ENCODE results near the gene VSIR. TPM values are rescaled to one million over a fixed set of nuclear protein-coding genes. Genes with fewer than 3 reads are reported as not detected.

Gene VSIR
- polyA plus RNA-seq, 1 experiment, result 169 TPM

DNA sequence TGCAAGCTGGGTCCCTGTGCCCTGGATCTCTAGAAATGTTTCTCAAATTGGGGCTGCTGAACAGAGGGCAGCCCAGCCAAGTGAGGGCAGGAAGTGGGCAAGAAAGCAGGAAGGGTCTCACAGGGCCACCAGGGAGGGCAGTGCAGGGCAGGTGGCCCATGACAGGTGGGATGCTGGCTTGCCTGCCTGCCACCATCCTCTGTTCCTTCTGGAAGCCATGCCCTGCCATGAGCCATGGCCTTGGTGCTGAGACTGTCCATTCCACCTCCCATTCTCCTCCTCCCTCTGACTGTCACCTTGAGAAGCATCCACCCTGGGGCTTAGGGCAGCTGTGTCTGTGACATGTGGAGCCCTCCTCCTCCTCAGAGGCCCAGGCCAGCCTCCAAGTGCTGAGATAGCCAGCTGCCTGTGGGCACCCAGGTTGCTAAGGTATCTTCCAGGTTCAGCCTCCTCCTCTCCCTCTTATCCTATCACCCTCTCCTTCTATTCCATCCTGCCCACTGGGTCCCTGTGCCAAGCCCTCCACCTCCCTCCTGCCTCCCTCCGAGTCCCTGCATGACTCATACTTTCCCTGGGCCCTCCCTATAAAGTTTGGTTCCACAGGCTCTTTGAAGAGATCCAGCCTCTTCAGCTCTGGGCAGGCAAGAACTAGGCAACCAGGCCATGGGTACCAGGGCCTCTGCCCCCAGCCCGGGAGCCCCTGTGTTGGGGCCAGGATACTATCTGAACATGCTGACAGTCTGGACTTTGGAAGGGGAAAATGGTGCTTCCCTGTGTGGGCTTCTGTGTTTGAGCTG, 1.3 kb downstream of the VSIR start:
- no peaks in the 10 kb centered on the region for H3K27me3 ChIP-seq (ENCODE audit: control insufficient read depth, insufficient read depth, low read length)
- peak; percentile 39 for DNase-seq (ENCODE audit: low read depth)
- peak overlapping the region; percentile 85 for H3K4me3 ChIP-seq (ENCODE audit: low read depth, low read length)
- TF ChIP-seq, protein P1, sequence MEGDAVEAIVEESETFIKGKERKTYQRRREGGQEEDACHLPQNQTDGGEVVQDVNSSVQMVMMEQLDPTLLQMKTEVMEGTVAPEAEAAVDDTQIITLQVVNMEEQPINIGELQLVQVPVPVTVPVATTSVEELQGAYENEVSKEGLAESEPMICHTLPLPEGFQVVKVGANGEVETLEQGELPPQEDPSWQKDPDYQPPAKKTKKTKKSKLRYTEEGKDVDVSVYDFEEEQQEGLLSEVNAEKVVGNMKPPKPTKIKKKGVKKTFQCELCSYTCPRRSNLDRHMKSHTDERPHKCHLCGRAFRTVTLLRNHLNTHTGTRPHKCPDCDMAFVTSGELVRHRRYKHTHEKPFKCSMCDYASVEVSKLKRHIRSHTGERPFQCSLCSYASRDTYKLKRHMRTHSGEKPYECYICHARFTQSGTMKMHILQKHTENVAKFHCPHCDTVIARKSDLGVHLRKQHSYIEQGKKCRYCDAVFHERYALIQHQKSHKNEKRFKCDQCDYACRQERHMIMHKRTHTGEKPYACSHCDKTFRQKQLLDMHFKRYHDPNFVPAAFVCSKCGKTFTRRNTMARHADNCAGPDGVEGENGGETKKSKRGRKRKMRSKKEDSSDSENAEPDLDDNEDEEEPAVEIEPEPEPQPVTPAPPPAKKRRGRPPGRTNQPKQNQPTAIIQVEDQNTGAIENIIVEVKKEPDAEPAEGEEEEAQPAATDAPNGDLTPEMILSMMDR (IDR thresholded peaks at IDR 0.05; ENCODE audit: insufficient read depth, low read depth, low read length), result no peak
- ChIA-PET CTCF (interaction anchor here (0.5 to 6.3 kb wide), 19 partner anchors 15 to 452 kb away, joined by 3 to 50 read pairs (median 7); no protein-coding TSS in a partner anchor), POLR2A (no interaction called here)
- peaks cover 1% of the 10 kb centered on the region; the same call in 1 of the 2 replicates for H3K36me3 ChIP-seq (ENCODE audit: control insufficient read depth, insufficient read depth, low read length)

DNA sequence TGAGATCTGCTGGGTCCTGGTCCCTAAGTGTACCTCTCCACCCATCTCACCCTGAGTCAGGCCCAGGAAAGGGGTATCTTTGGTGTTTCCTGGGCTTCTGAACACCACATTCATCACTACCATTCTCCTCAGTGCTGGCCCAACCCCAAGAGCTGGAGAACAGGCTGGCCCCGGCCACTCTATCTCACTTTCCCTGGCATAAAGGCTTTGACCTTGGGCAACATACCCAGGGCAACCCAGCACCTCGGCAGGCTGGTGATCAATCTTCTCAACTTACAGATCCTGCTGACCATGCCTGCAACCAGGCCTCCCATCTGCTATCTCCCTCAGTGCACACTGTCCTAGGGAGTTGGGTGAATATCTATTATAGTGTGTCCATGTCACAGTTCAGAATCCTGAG, 2.1 kb downstream of the VSIR start:
- DNase-seq (ENCODE audit: low read depth), result no peak
- Histone ChIP-seq H3K36me3 (ENCODE audit: control insufficient read depth, insufficient read depth, low read length) (peaks cover 1% of the 10 kb centered on the region; the same call in 1 of the 2 replicates), H3K27me3 (ENCODE audit: control insufficient read depth, insufficient read depth, low read length) (no peaks in the 10 kb centered on the region), H3K4me3 (ENCODE audit: low read depth, low read length) (peak overlapping the region; percentile 85; the same call in 1 of the 2 replicates)
- TF ChIP-seq, protein P1 (IDR thresholded peaks at IDR 0.05; ENCODE audit: insufficient read depth, low read depth, low read length), result no peak
- ChIA-PET POLR2A (no interaction called here), CTCF (interaction anchor here (2.5 to 3.8 kb wide), 3 partner anchors 14 to 75 kb away, joined by 8 to 50 read pairs (median 31); no protein-coding TSS in a partner anchor)

DNA sequence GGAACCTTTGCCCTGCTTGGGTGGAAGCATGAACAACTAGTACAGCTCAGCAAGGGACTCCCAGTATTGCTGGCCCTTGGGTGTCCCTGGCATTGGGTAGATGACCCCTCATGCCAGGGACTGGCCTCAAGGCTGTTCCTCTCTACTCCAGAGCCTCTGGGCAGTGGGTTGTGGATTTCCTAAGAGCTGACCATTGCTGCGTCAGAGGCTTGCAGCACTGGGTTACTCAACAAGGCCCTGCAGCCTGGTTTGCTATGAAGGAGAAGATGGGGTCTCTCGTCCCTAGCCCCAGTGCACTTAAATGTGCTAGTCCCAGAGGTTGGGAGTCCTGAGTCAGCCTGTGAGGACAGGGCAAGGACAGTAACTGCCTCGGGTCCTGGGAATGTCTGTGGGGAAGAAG, 2.5 kb downstream of the VSIR start:
- POLR2A ChIA-PET, result no interaction called here
- no peak for DNase-seq (ENCODE audit: low read depth)
- TF ChIP-seq, protein P1 (IDR thresholded peaks at IDR 0.05; ENCODE audit: insufficient read depth, low read depth, low read length), result no peak

DNA sequence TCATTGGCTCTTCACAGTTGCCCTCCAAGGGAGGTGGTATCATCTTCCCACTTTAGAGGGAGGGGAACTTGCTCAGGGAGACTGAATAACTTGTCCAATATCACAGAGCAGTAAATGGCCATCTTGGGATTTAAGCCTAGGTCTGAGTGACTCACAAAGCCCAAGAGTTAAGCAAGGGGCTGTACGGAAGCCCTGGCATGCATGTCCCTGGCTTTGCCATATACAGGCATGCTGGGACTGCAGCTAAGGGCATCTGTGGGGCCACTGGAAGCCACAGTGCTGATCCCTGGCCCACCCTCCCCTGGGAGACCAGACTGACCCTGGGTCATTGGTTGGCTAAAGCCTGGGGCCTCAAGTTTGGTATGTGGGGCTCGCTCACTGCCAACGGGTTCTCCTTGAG, 3.1 kb downstream of the VSIR start:
- ChIA-PET POLR2A (no interaction called here), CTCF (no interaction called here)
- Histone ChIP-seq H3K27me3 (ENCODE audit: control insufficient read depth, insufficient read depth, low read length) (no peaks in the 10 kb centered on the region), H3K36me3 (ENCODE audit: control insufficient read depth, insufficient read depth, low read length) (peaks cover 3% of the 10 kb centered on the region; the same call in 1 of the 2 replicates), H3K4me3 (ENCODE audit: low read depth, low read length) (no peak overlapping the region)
- DNase-seq (ENCODE audit: low read depth), result no peak
- TF ChIP-seq, protein P1 (IDR thresholded peaks at IDR 0.05; ENCODE audit: insufficient read depth, low read depth, low read length), result no peak

More for the DNA sequence above, 2.5 kb downstream of the VSIR start:
- no peaks in the 10 kb centered on the region for H3K27me3 ChIP-seq (ENCODE audit: control insufficient read depth, insufficient read depth, low read length)
- CTCF ChIA-PET, result interaction anchor here (3.5 to 3.8 kb wide), 2 partner anchors 14 to 75 kb away, joined by 31 to 50 read pairs; no protein-coding TSS in a partner anchor
- 0 out of 2 replicates have a peak overlapping the region, but pooled peaks have one; percentile 85 for H3K4me3 ChIP-seq (ENCODE audit: low read depth, low read length)
- H3K36me3 ChIP-seq (ENCODE audit: control insufficient read depth, insufficient read depth, low read length), result peaks cover 3% of the 10 kb centered on the region; the same call in 1 of the 2 replicates

DNA sequence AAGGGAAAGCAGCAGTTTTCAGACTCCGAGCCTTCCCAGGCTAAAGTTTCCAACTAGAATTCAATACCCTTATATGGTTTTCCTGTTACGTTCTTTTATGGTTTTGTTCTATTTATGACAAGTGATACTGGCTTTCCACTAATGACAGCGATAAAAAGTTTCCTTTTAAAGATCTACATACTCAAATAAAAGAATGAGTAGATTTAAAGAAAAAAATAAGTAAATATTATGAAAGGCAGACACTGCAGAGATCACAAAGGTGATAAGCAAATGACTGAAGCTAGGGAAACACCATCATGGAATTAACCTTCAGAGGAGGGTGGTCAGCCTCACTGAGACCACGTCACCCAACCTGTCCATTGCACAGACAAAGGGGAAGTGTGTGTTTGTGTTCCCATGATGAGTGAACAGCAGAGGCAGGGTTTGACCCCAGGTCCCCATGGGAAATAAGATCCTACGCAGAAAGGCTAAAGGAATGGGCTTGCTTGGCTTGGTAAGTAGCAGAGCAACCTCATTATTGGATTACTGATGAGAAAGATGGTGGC, 4.0 kb downstream of the VSIR start:
- TF ChIP-seq, protein P1 (IDR thresholded peaks at IDR 0.05; ENCODE audit: insufficient read depth, low read depth, low read length), result no peak
- no peak for DNase-seq (ENCODE audit: low read depth)
- peaks cover 3% of the 10 kb centered on the region; the same call in 1 of the 2 replicates for H3K36me3 ChIP-seq (ENCODE audit: control insufficient read depth, insufficient read depth, low read length)
- no peak overlapping the region for H3K4me3 ChIP-seq (ENCODE audit: low read depth, low read length)
- POLR2A ChIA-PET, result interaction anchor here (0.5 kb wide), 1 partner anchor 966 kb away, joined by 3 read pairs; no protein-coding TSS in a partner anchor
- CTCF ChIA-PET, result interaction anchor here (1.0 to 2.9 kb wide), 5 partner anchors 13 to 127 kb away, joined by 3 to 8 read pairs (median 4); no protein-coding TSS in a partner anchor
- H3K27me3 ChIP-seq (ENCODE audit: control insufficient read depth, insufficient read depth, low read length), result no peaks in the 10 kb centered on the region
